ENCODE data around the gene CNTNAP2. TPM values are rescaled to one million over a fixed set of nuclear protein-coding genes. Genes with fewer than 3 reads are reported as not detected.

Gene CNTNAP2
- total RNA-seq, 1 experiment from 2014 or later, result 64.5 TPM

DNA sequence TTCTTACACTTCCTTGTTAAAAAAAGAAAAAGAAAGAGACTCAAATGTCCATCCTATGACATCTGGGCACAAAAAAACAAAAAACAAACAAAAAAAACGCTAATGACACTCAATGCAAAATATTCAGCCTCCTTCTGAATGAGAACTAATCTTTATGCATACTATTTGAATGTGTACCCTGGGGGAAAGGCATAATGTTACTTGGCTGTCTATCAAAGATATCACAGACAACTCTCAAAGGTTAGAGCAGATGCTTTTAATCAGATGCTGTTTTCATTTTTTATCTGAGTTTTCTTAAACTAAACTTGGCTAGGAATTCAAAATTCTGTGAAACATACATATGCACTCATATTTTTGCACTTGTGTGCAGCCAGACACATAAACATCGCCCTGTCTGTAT lies 745.8 kb downstream of the CNTNAP2 start:
- Histone ChIP-seq H4K8ac (replicated peaks; ENCODE audit: insufficient read length, low read depth, low read length) (no peak overlapping the region), H3K23ac (ENCODE audit: insufficient read length, low read depth, low read length) (no peak overlapping the region), H2AFZ (ENCODE audit: low read length) (no peak overlapping the region)

More for the DNA sequence above, 745.8 kb downstream of the CNTNAP2 start:
- H3K36me3 Mint-ChIP-seq (ENCODE audit: insufficient read depth in 1 of 3, low read depth in 3 of 3), result no peaks in the 10 kb centered on the region; a peak in 1 of 7 replicates
- no peak overlapping the region for H3K27ac ChIP-seq (ENCODE audit: insufficient read length, low read depth, low read length)
- H4K20me1 ChIP-seq (ENCODE audit: control insufficient read depth, insufficient read depth, insufficient read length), result no peaks in the 10 kb centered on the region
- H4K5ac ChIP-seq (ENCODE audit: insufficient read length, low read depth, low read length), result no peak overlapping the region
- no peaks in the 10 kb centered on the region for H3K27me3 Mint-ChIP-seq (ENCODE audit: low read depth)
- no peak overlapping the region for H2BK12ac ChIP-seq (ENCODE audit: insufficient read length, low read depth, low read length)
- H3K4me2 ChIP-seq (ENCODE audit: insufficient read depth, insufficient read length, low read length), result no peak overlapping the region
- no peak for DNase-seq
- no peaks in the 10 kb centered on the region for H3K23me2 ChIP-seq (ENCODE audit: insufficient read length, low read depth, low read length, poor library complexity, severe bottlenecking)
- no peak overlapping the region for H3K18ac ChIP-seq (ENCODE audit: insufficient read length, low read depth, low read length)
- H3K9me3 ChIP-seq (ENCODE audit: control insufficient read depth, low read depth, low read length), result no peaks in the 10 kb centered on the region
- TF ChIP-seq, protein P1, sequence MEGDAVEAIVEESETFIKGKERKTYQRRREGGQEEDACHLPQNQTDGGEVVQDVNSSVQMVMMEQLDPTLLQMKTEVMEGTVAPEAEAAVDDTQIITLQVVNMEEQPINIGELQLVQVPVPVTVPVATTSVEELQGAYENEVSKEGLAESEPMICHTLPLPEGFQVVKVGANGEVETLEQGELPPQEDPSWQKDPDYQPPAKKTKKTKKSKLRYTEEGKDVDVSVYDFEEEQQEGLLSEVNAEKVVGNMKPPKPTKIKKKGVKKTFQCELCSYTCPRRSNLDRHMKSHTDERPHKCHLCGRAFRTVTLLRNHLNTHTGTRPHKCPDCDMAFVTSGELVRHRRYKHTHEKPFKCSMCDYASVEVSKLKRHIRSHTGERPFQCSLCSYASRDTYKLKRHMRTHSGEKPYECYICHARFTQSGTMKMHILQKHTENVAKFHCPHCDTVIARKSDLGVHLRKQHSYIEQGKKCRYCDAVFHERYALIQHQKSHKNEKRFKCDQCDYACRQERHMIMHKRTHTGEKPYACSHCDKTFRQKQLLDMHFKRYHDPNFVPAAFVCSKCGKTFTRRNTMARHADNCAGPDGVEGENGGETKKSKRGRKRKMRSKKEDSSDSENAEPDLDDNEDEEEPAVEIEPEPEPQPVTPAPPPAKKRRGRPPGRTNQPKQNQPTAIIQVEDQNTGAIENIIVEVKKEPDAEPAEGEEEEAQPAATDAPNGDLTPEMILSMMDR (conservative IDR thresholded peaks at IDR 0.05), result no peak
- H3K4ac ChIP-seq (ENCODE audit: low read depth, low read length), result no peak overlapping the region
- H3K9ac ChIP-seq (ENCODE audit: extremely low read depth, insufficient read length, low read length), result no peak overlapping the region
- no peak overlapping the region for H3T11ph ChIP-seq (ENCODE audit: low read length)
- H3K79me1 ChIP-seq (ENCODE audit: insufficient read depth, low read depth, low read length, poor library complexity, severe bottlenecking), result no peaks in the 10 kb centered on the region
- no peak overlapping the region for H3K27ac Mint-ChIP-seq
- no peak overlapping the region for H2AK5ac ChIP-seq (ENCODE audit: insufficient read length, low read length)
- no peak overlapping the region for H3K4me3 Mint-ChIP-seq
- H2BK15ac ChIP-seq (ENCODE audit: low read depth, low read length), result no peak overlapping the region
- H3K79me2 ChIP-seq (ENCODE audit: insufficient read depth, low read length), result no peaks in the 10 kb centered on the region
- H4K91ac ChIP-seq (ENCODE audit: insufficient read length, low read depth, low read length), result no peak overlapping the region
- WGBS (ENCODE audit: extremely low coverage, insufficient read length, low lambda C conversion rate), result no CpG with 5 or more reads among the region's 2 CpGs
- no peak overlapping the region for H2BK5ac ChIP-seq (ENCODE audit: insufficient read length, low read length)
- H3K4me1 ChIP-seq (ENCODE audit: insufficient read depth, low read length), result no peaks in the 10 kb centered on the region
- H3K56ac ChIP-seq (ENCODE audit: insufficient read length, low read depth, low read length), result no peak overlapping the region
- no peak overlapping the region for H3K14ac ChIP-seq (ENCODE audit: insufficient read depth, low read length)
- H2BK120ac ChIP-seq (ENCODE audit: low read depth, low read length, poor library complexity, severe bottlenecking), result no peak overlapping the region
- no peaks in the 10 kb centered on the region for H3K9me3 Mint-ChIP-seq
- peaks cover 0 to 15% of the 10 kb centered on the region in 2 experiments; a peak in 2 of 4 replicates for H3K4me1 Mint-ChIP-seq
- H2BK20ac ChIP-seq (ENCODE audit: low read depth, low read length, poor library complexity, severe bottlenecking), result no peak overlapping the region
- H3K27me3 ChIP-seq (ENCODE audit: insufficient read depth, low read length), result no peaks in the 10 kb centered on the region
